Urinary bladder (tissue), 4 donors: ENCODE data around the gene CIAO1. TPM values are rescaled to one million over a fixed set of nuclear protein-coding genes. Genes with fewer than 3 reads are reported as not detected.
A peak's percentile ranks its signal among the peaks of the same experiment; 100 is the strongest.
"Not testable (repeated sequence)": the region's sequence is repeated elsewhere in the genome, so short reads cannot be mapped to it uniquely, and the experiment has no call there.

Experiments used
- DNase-seq: peaks from one replicate; pipeline ENCODE4 v3.0.0-alpha.2; 2015; ENCODE audit errors: extremely low spot score
- H3K27ac ChIP-seq: one replicate; pipeline ENCODE4 v1.5.1; 2013; ENCODE audit warnings: low read depth, mild to moderate bottlenecking, moderate library complexity
- H3K36me3 ChIP-seq: one replicate; pipeline ENCODE4 v1.6.1; 2013; ENCODE audit warnings: mild to moderate bottlenecking, moderate library complexity; ENCODE audit not compliant: insufficient read depth
- H3K4me1 ChIP-seq: one replicate; pipeline ENCODE4 v1.6.1; 2013; ENCODE audit warnings: mild to moderate bottlenecking, moderate library complexity; ENCODE audit not compliant: insufficient read depth
- H3K4me3 ChIP-seq: one replicate; pipeline ENCODE4 v1.5.1; 2013; ENCODE audit warnings: low read depth, low read length
- WGBS: extraction: QIAGEN DNeasy Blood & Tissue Kit; methylation state at CpG from one replicate; pipeline ENCODE4 v1.1.7; 2013; 5-methylcytosine and 5-hydroxymethylcytosine counted together
- polyA plus RNA-seq: library from polyadenylated mRNA; stranded (reverse); fragments of 200-250 nt; gene quantifications from one replicate; pipeline ENCODE4 v1.2.3, GENCODE V29; 2013
- total RNA-seq: library from RNA; depleted of rRNA; stranded (reverse); fragments of >200 nt; gene quantifications from one replicate; pipeline ENCODE4 v1.2.3, GENCODE V29; 2014
- donor health status: healthy with polysubstance abuse.
- donor health status: healthy.

The CIAO1 gene
- total and polyA plus RNA-seq, 2 donors: 52.4 to 60.3 TPM

- H3K4me3 ChIP-seq, H3K27ac ChIP-seq, H3K36me3 ChIP-seq, H3K4me1 ChIP-seq, DNase-seq: not testable (repeated sequence)
- 90% methylated on average over 3 of the region's 3 CpGs for WGBS
Observed at GRCh38 chr2:96257744-96258143, 8.3 kb upstream of the CIAO1 start.

GRCh38 chr2:96258166-96259022 is 7.6 kb upstream of the CIAO1 start:
- H3K4me3 ChIP-seq: no peak overlapping the region
- WGBS: 87% methylated on average over 7 of the region's 7 CpGs
- H3K4me1 ChIP-seq: no peaks in the 10 kb centered on the region
- no peak overlapping the region for H3K27ac ChIP-seq
- peaks cover 3% of the 10 kb centered on the region for H3K36me3 ChIP-seq
- DNase-seq: no peak

DNA sequence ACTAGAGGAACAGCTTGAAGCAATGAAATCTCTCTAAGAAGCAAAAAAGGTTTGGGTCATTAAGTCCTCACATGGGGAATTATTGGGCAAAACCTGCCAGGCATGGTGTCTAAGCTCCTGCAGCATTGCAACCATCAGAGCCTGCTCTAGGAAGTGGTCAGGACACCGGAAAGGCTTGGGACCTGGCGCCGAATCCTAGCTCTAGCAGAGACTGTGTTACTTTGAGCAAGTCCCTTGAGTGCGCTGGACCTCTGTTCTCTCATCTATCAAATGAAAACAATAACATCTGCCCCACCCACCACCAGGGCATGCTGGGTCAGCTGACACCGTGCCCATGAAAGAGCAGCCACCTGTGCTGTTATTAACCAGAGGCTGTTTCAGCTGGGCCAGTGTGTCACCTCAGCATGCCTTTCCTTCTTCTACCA is 6.5 kb upstream of the CIAO1 start:
- Histone ChIP-seq H3K4me1 (no peaks in the 10 kb centered on the region), H3K36me3 (peaks cover 3% of the 10 kb centered on the region), H3K27ac (peak overlapping the region; percentile 68), H3K4me3 (no peak overlapping the region)
- no peak for DNase-seq
- WGBS: 75% methylated on average over 5 of the region's 5 CpGs

DNA sequence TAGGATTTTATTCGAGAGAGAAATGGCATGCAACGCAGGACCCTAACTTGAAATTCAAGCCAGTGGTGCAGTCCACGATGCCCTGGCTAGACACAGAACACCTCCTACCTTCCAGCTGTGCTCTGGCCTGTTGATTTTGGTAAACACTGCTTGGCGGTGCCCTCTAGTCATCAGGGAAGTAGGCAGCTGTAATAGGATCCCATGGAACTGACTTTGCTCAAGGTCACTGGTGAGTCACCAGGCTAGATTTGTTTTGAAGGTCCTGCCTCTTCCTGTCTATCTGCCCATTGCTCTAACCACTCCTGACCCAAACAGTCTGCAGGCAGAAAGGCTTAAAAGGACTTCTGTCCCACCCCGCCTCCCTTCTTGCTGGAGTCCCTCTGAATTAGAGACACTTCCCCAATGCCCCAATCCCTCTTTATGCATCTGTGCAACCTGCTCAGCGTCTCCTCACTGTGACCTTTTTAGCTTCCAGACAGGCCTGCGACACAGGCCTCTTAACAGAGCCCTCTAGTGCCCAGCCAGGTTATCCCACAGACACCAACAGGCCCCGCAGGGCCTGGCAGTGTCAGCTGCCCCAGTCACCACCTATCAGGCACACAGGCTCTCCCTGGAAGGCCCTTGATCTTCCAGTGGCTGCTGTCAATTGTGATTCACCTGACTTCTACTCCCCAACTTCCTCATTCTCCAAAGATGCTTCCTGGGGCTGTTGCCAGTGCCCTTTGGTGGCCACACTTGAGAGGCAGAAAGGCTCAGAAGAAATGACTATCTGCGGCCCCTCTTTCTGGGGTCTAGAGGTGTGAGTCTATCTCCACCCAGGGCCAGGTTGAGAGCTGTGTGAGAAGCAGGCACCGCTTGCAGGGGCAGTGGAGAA is 5.4 kb upstream of the CIAO1 start:
- H3K4me1 ChIP-seq: no peaks in the 10 kb centered on the region
- H3K27ac ChIP-seq: peak overlapping the region; percentile 68
- WGBS: 54% methylated on average over 10 of the region's 10 CpGs
- no peak overlapping the region for H3K4me3 ChIP-seq
- H3K36me3 ChIP-seq: no peaks in the 10 kb centered on the region
- no peak for DNase-seq

GRCh38 chr2:96261328-96262003 is 4.6 kb upstream of the CIAO1 start:
- 85% methylated on average over 6 of the region's 6 CpGs for WGBS
- DNase-seq: no peak
- H3K36me3 ChIP-seq: no peaks in the 10 kb centered on the region
- peak overlapping the region; percentile 60 for H3K27ac ChIP-seq
- no peak overlapping the region for H3K4me3 ChIP-seq
- H3K4me1 ChIP-seq: no peaks in the 10 kb centered on the region

- H3K4me3 ChIP-seq: no peak overlapping the region
- H3K4me1 ChIP-seq: no peaks in the 10 kb centered on the region
- DNase-seq: no peak
- WGBS: 74% methylated on average over 2 of the region's 2 CpGs
- no peak overlapping the region for H3K27ac ChIP-seq
- H3K36me3 ChIP-seq: no peaks in the 10 kb centered on the region
Observed at GRCh38 chr2:96262306-96262705, 3.7 kb upstream of the CIAO1 start.

GRCh38 chr2:96264086-96264485 is 1.9 kb upstream of the CIAO1 start:
- H3K4me3 ChIP-seq: peak overlapping the region; percentile 77
- H3K36me3 ChIP-seq: peaks cover 2% of the 10 kb centered on the region
- H3K27ac ChIP-seq: no peak overlapping the region
- no peak for DNase-seq
- WGBS: 32% methylated on average over 4 of the region's 4 CpGs
- H3K4me1 ChIP-seq: no peaks in the 10 kb centered on the region

DNA sequence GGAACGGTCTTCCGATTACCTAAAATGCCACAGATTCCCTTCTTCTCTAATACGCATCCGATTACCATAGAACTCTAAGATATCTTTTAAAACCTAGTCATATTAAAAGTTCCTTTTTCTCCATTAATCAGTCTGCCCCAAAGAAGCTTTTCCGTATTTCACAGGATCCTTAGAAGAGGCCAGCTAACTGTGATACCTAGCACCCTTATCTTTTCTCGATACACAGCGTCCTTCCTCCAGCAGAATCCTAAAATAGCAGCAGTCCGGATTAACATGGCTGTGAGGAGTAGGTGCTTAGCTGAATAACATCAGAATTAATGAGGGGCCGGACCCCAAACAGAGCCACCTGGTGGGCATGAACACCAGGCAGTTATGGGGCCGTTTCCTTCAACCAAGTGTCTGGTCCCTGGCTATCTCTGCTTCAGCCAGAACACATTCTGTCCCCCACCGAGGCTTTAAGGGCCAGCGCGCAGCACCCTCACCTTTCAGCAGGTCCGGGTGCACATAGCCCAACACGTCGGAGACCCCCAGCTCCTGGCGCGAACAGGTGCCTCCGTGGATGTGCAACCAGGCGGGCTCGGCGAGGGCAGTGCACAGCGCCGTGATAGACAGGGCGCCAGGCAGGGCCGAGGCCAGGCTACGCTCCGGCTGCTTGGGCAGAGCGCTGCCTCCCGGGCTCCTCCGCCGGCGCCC is 1.2 kb upstream of the CIAO1 start:
- Histone ChIP-seq H3K4me3 (peak overlapping the region; percentile 77), H3K27ac (no peak overlapping the region), H3K36me3 (peaks cover 2% of the 10 kb centered on the region), H3K4me1 (no peaks in the 10 kb centered on the region)
- WGBS: 12% methylated on average over 33 of the region's 33 CpGs
- DNase-seq: no peak

- H3K36me3 ChIP-seq: peaks cover 2% of the 10 kb centered on the region
- peak overlapping the region; percentile 77 for H3K4me3 ChIP-seq
- WGBS: under 1% methylated on average over 49 of the region's 49 CpGs
- H3K4me1 ChIP-seq: no peaks in the 10 kb centered on the region
- H3K27ac ChIP-seq: peak overlapping the region; percentile 84
- DNase-seq: no peak
Observed at GRCh38 chr2:96265349-96265839, 631 bp upstream of the CIAO1 start.

- DNase-seq: no peak
- H3K4me1 ChIP-seq: no peaks in the 10 kb centered on the region
- no peak overlapping the region for H3K27ac ChIP-seq
- H3K36me3 ChIP-seq: peaks cover 2% of the 10 kb centered on the region
- no peak overlapping the region for H3K4me3 ChIP-seq
- 74% methylated on average over 12 of the region's 12 CpGs for WGBS
Observed at GRCh38 chr2:96267159-96267971, 1.3 kb downstream of the CIAO1 start.

GRCh38 chr2:96271995-96272394 is 6.0 kb downstream of the CIAO1 start:
- Histone ChIP-seq H3K36me3 (peaks cover 6% of the 10 kb centered on the region), H3K27ac (no peak overlapping the region), H3K4me3 (no peak overlapping the region), H3K4me1 (no peaks in the 10 kb centered on the region)
- no peak for DNase-seq
- WGBS: 86% methylated on average over 3 of the region's 3 CpGs

GRCh38 chr2:96273763-96274162 is 7.7 kb downstream of the CIAO1 start:
- no peak overlapping the region for H3K4me3 ChIP-seq
- 59% methylated on average over 3 of the region's 3 CpGs for WGBS
- DNase-seq: no peak
- no peak overlapping the region for H3K27ac ChIP-seq
- peaks cover 5% of the 10 kb centered on the region for H3K36me3 ChIP-seq
- H3K4me1 ChIP-seq: no peaks in the 10 kb centered on the region
